ENCODE data around the gene AQP12A.

GRCh38 chr2:240642061-240642805 lies 49.4 kb upstream of the AQP12A start:
- TF ChIP-seq, protein P1, sequence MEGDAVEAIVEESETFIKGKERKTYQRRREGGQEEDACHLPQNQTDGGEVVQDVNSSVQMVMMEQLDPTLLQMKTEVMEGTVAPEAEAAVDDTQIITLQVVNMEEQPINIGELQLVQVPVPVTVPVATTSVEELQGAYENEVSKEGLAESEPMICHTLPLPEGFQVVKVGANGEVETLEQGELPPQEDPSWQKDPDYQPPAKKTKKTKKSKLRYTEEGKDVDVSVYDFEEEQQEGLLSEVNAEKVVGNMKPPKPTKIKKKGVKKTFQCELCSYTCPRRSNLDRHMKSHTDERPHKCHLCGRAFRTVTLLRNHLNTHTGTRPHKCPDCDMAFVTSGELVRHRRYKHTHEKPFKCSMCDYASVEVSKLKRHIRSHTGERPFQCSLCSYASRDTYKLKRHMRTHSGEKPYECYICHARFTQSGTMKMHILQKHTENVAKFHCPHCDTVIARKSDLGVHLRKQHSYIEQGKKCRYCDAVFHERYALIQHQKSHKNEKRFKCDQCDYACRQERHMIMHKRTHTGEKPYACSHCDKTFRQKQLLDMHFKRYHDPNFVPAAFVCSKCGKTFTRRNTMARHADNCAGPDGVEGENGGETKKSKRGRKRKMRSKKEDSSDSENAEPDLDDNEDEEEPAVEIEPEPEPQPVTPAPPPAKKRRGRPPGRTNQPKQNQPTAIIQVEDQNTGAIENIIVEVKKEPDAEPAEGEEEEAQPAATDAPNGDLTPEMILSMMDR (IDR thresholded peaks at IDR 0.05; ENCODE audit: borderline replicate concordance, extremely low read depth, low read length, poor library complexity, severe bottlenecking) = no peak
- TF ChIP-seq EZH2 (IDR thresholded peaks at IDR 0.05; ENCODE audit: borderline replicate concordance, low read depth, low read length, severe bottlenecking) = no peak
